Adrenal gland (tissue), 5 donors: ENCODE results near the gene CCDC116.

Experiments
- POLR2A ChIP-seq, 2 donors: fragments of 450-650 bp; IDR thresholded peaks; one replicate each; pipeline ENCODE4 v1.6.1; 2017; ENCODE audit warnings: antibody characterized with exemption in 2 of 2, mild to moderate bottlenecking in 2 of 2, moderate library complexity in 1 of 2
- TF ChIP-seq, protein P1 (sequence below), 6 experiments: fragments of 450-650 bp in 4 of 6; fragments of 200-600 bp in 2 of 6; sonication (generic) in 1 of 6; IDR thresholded peaks; 1 replicate in 5 of 6; 2 replicates in 1 of 6; pipeline versions ENCODE4 v1.5.1 to v1.8.0; 2016 to 2021; ENCODE audit warnings: antibody characterized with exemption in 6 of 6, mild to moderate bottlenecking in 2 of 6, moderate library complexity in 1 of 6
- donor health status: DM: no; HTN: no; CAD: no.

DNA sequence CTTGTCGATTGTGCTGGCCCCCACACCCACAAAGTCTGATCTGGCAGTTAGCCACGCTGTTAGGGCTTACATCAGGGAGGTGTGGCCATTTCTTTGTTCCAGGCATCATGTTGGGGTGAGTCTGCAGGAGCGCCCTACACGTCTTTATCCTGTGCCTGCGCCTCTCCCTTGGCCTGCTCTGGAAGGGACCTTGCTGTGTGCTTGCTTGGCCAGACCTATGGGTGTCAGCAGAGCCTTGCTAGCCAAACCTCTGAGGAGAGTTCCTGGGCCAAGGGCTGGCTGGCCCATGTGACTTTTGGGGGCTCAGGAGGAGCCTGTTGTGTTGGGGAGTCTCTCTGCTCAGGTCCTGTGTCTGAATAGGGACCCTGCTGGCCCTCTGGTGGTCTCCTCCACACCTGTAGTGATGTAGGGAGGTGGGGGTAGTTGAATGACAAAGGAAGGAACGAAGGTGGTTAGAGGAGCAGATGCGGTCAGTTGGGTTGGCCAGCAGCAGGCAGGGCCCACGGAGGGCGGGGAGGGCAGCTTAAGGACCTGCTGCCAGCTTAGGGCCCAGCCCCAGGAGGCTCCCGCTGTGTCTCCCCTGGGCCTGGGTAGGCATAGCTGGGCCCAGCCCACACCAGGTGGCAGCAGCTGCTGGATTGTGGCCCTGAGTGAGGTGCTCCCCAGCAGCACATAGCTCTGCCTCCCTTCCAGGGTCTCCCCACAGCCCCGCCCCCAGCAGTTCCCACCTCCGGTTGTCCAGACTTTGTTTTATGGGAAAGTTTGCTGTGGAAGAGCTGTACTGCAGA is 41.2 kb downstream of the CCDC116 start:
- no peak for TF ChIP-seq POLR2A (IDR thresholded peaks at IDR 0.05)
- TF ChIP-seq, protein P1, sequence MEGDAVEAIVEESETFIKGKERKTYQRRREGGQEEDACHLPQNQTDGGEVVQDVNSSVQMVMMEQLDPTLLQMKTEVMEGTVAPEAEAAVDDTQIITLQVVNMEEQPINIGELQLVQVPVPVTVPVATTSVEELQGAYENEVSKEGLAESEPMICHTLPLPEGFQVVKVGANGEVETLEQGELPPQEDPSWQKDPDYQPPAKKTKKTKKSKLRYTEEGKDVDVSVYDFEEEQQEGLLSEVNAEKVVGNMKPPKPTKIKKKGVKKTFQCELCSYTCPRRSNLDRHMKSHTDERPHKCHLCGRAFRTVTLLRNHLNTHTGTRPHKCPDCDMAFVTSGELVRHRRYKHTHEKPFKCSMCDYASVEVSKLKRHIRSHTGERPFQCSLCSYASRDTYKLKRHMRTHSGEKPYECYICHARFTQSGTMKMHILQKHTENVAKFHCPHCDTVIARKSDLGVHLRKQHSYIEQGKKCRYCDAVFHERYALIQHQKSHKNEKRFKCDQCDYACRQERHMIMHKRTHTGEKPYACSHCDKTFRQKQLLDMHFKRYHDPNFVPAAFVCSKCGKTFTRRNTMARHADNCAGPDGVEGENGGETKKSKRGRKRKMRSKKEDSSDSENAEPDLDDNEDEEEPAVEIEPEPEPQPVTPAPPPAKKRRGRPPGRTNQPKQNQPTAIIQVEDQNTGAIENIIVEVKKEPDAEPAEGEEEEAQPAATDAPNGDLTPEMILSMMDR (IDR thresholded peaks at IDR 0.05): no peak
